H9 (cell line): ENCODE data around the gene DENND1C. TPM values are rescaled to one million over a fixed set of nuclear protein-coding genes. Genes with fewer than 3 reads are reported as not detected.

Experiments used
- DNase-seq: peaks from one replicate; pipeline ENCODE4 v3.0.0-alpha.2; 2017
- H2AFZ ChIP-seq: one replicate; pipeline ENCODE4 v1.6.1; 2013; ENCODE audit warnings: mild to moderate bottlenecking, low read length, control low read depth, moderate library complexity
- H2AK5ac ChIP-seq: 2 replicates; pipeline ENCODE4 v1.6.1; 2013; ENCODE audit warnings: low read length, control low read depth, mixed read lengths; ENCODE audit not compliant: insufficient read length
- H2BK120ac ChIP-seq: one replicate; pipeline ENCODE4 v1.6.1; 2013; ENCODE audit warnings: low read depth, mild to moderate bottlenecking, low read length, control low read depth, inconsistent platforms; ENCODE audit not compliant: poor library complexity, severe bottlenecking
- H2BK12ac ChIP-seq: 2 replicates; pipeline ENCODE4 v1.6.1; 2013; ENCODE audit warnings: low read length, control low read depth, mixed read lengths, low read depth; ENCODE audit not compliant: insufficient read length
- H2BK15ac ChIP-seq: 2 replicates; pipeline ENCODE4 v1.6.1; 2013; ENCODE audit warnings: low read depth, low read length, control low read depth
- H2BK20ac ChIP-seq: one replicate; pipeline ENCODE4 v1.6.1; 2013; ENCODE audit warnings: low read depth, mild to moderate bottlenecking, low read length, control low read depth, inconsistent platforms; ENCODE audit not compliant: poor library complexity, severe bottlenecking
- H2BK5ac ChIP-seq: 2 replicates; pipeline ENCODE4 v1.6.1; 2013; ENCODE audit warnings: low read length, control low read depth, mixed read lengths; ENCODE audit not compliant: insufficient read length
- H3K14ac ChIP-seq: 2 replicates; pipeline ENCODE4 v1.6.1; 2013; ENCODE audit warnings: low read length, control low read depth; ENCODE audit not compliant: insufficient read depth
- H3K18ac ChIP-seq: 2 replicates; pipeline ENCODE4 v1.6.1; 2013; ENCODE audit warnings: low read depth, mild to moderate bottlenecking, mixed read lengths, low read length, control low read depth; ENCODE audit not compliant: insufficient read length
- H3K23ac ChIP-seq: 2 replicates; pipeline ENCODE4 v1.6.1; 2013; ENCODE audit warnings: low read length, control low read depth, mixed read lengths, low read depth; ENCODE audit not compliant: insufficient read length
- H3K23me2 ChIP-seq: 2 replicates; pipeline ENCODE4 v1.6.1; 2013; ENCODE audit warnings: low read depth, mild to moderate bottlenecking, mixed read lengths, low read length, control low read depth; ENCODE audit not compliant: insufficient read length, poor library complexity, severe bottlenecking
- H3K27ac ChIP-seq: 2 replicates; pipeline ENCODE4 v1.5.1; 2013; ENCODE audit warnings: low read length, control low read depth, mixed read lengths, low read depth; ENCODE audit not compliant: insufficient read length
- H3K27me3 ChIP-seq: 2 replicates; pipeline ENCODE4 v1.6.1; 2013; ENCODE audit warnings: low read length, control low read depth, inconsistent platforms; ENCODE audit not compliant: insufficient read depth
- H3K4ac ChIP-seq: 2 replicates; pipeline ENCODE4 v1.6.1; 2013; ENCODE audit warnings: low read depth, mild to moderate bottlenecking, control low read depth, inconsistent platforms, low read length, moderate library complexity
- H3K4me1 ChIP-seq: 2 replicates; pipeline ENCODE4 v1.6.1; 2013; ENCODE audit warnings: low read length, control low read depth, inconsistent platforms; ENCODE audit not compliant: insufficient read depth
- H3K4me2 ChIP-seq: 2 replicates; pipeline ENCODE4 v1.6.1; 2013; ENCODE audit warnings: low read length, control low read depth, mixed read lengths; ENCODE audit not compliant: insufficient read length, insufficient read depth
- H3K56ac ChIP-seq: 2 replicates; pipeline ENCODE4 v1.6.1; 2013; ENCODE audit warnings: low read depth, mild to moderate bottlenecking, mixed read lengths, low read length, control low read depth; ENCODE audit not compliant: insufficient read length
- H3K79me1 ChIP-seq: 2 replicates; pipeline ENCODE4 v1.6.1; 2013; ENCODE audit warnings: low read depth, mild to moderate bottlenecking, moderate library complexity, low read length, control low read depth, inconsistent platforms; ENCODE audit not compliant: insufficient read depth, poor library complexity, severe bottlenecking
- H3K79me2 ChIP-seq: 2 replicates; pipeline ENCODE4 v1.6.1; 2013; ENCODE audit warnings: low read length, control low read depth, inconsistent platforms; ENCODE audit not compliant: insufficient read depth
- H3K9ac ChIP-seq: 2 replicates; pipeline ENCODE4 v1.6.1; 2013; ENCODE audit warnings: low read length, control low read depth, mixed read lengths; ENCODE audit not compliant: insufficient read length; ENCODE audit errors: extremely low read depth
- H3K9me3 ChIP-seq: one replicate; pipeline ENCODE4 v1.6.1; 2013; ENCODE audit warnings: low read depth, low read length, inconsistent platforms; ENCODE audit not compliant: control insufficient read depth
- H3T11ph ChIP-seq: one replicate; pipeline ENCODE4 v1.6.1; 2013; ENCODE audit warnings: mild to moderate bottlenecking, low read length, control low read depth, inconsistent platforms
- H4K20me1 ChIP-seq: one replicate; pipeline ENCODE4 v1.6.1; 2013; ENCODE audit not compliant: control insufficient read depth, insufficient read length, insufficient read depth
- H4K5ac ChIP-seq: 2 replicates; pipeline ENCODE4 v1.6.1; 2013; ENCODE audit warnings: low read depth, mild to moderate bottlenecking, mixed read lengths, low read length, control low read depth; ENCODE audit not compliant: insufficient read length
- H4K8ac ChIP-seq: replicated peaks from 2 replicates; pipeline ENCODE4 v1.6.1; 2013; ENCODE audit warnings: low read length, control low read depth, mixed read lengths, low read depth; ENCODE audit not compliant: insufficient read length
- H4K91ac ChIP-seq: 2 replicates; pipeline ENCODE4 v1.6.1; 2013; ENCODE audit warnings: low read depth, mild to moderate bottlenecking, moderate library complexity, mixed read lengths, low read length, control low read depth; ENCODE audit not compliant: insufficient read length
- H3K27ac Mint-ChIP-seq, 3 experiments: 2 replicates in 2 of 3; 3 replicates in 1 of 3; pipeline ENCODE4 v1.8.0; 2020 to 2021; ENCODE audit warnings: mixed read lengths in 3 of 3, mild to moderate bottlenecking in 1 of 3, moderate library complexity in 1 of 3
- H3K27me3 Mint-ChIP-seq: 2 replicates; pipeline ENCODE4 v1.8.0; 2021; ENCODE audit warnings: low read depth, mild to moderate bottlenecking, moderate library complexity, mixed read lengths
- H3K36me3 Mint-ChIP-seq, 3 experiments: 2 replicates in 2 of 3; 3 replicates in 1 of 3; pipeline ENCODE4 v1.8.0; 2020 to 2021; ENCODE audit warnings: low read depth in 3 of 3, mixed read lengths in 3 of 3; ENCODE audit not compliant: insufficient read depth in 1 of 3
- H3K4me1 Mint-ChIP-seq, 2 experiments: 2 replicates each; pipeline ENCODE4 v1.8.0; 2020; ENCODE audit warnings: mixed read lengths in 2 of 2
- H3K4me3 Mint-ChIP-seq, 2 experiments: 2 replicates in 1 of 2; 3 replicates in 1 of 2; pipeline ENCODE4 v1.8.0; 2020 to 2021; ENCODE audit warnings: mild to moderate bottlenecking in 2 of 2, mixed read lengths in 2 of 2, moderate library complexity in 1 of 2
- H3K9me3 Mint-ChIP-seq, 2 experiments: 2 replicates in 1 of 2; 3 replicates in 1 of 2; pipeline ENCODE4 v1.8.0; 2020; ENCODE audit warnings: mild to moderate bottlenecking in 2 of 2, mixed read lengths in 2 of 2, moderate library complexity in 1 of 2
- CTCF ChIP-seq: fragments of 200-600 bp; sonication (generic); conservative IDR thresholded peaks from 3 replicates; pipeline ENCODE4 v1.8.0; 2021; ENCODE audit warnings: antibody characterized with exemption, mild to moderate bottlenecking
- WGBS: extraction: QIAGEN DNeasy Blood & Tissue Kit; methylation state at CpG from one replicate; pipeline ENCODE4 v1.1.7; 2013; ENCODE audit warnings: missing lambda C conversion rate, low lambda C conversion rate, mixed read lengths; ENCODE audit not compliant: insufficient read length; ENCODE audit errors: extremely low coverage; 5-methylcytosine and 5-hydroxymethylcytosine counted together
- total RNA-seq: library from RNA; stranded (reverse); gene quantifications from 2 replicates; pipeline ENCODE4 v1.2.1, GENCODE V29; 2021

The DENND1C gene
- total RNA-seq, 1 experiment from 2014 or later = 2.4 TPM

- H3K27ac Mint-ChIP-seq = no peak overlapping the region
- Histone ChIP-seq H2AK5ac (no peak overlapping the region), H4K8ac (no peak overlapping the region), H4K91ac (no peak overlapping the region), H3K9ac (no peak overlapping the region), H3K27me3 (no peaks in the 10 kb centered on the region; the same call in 1 of the 2 replicates), H3K27ac (no peak overlapping the region), H3K4ac (no peak overlapping the region), H2BK20ac (no peak overlapping the region), H3K14ac (no peak overlapping the region), H3K23me2 (peaks cover 13% of the 10 kb centered on the region), H2AFZ (no peak overlapping the region), H3K18ac (no peak overlapping the region), H3K23ac (no peak overlapping the region), H2BK5ac (no peak overlapping the region), H4K20me1 (no peaks in the 10 kb centered on the region), H2BK15ac (no peak overlapping the region), H2BK120ac (no peak overlapping the region), H3K56ac (no peak overlapping the region), H3K4me2 (peak overlapping the region; percentile 46), H3K9me3 (no peaks in the 10 kb centered on the region), H3T11ph (no peak overlapping the region), H3K79me1 (no peaks in the 10 kb centered on the region), H3K4me1 (no peaks in the 10 kb centered on the region), H2BK12ac (no peak overlapping the region), H4K5ac (no peak overlapping the region), H3K79me2 (no peaks in the 10 kb centered on the region)
- peaks cover 10 to 11% of the 10 kb centered on the region in 2 experiments for H3K4me1 Mint-ChIP-seq
- peak; percentile 77 for DNase-seq
- WGBS = no CpG with 5 or more reads among the region's 52 CpGs
- TF ChIP-seq CTCF = no peak
- no peaks in the 10 kb centered on the region; a peak in 1 of 7 replicates for H3K36me3 Mint-ChIP-seq
- H3K27me3 Mint-ChIP-seq = peaks cover 17% of the 10 kb centered on the region
- H3K9me3 Mint-ChIP-seq = no peaks in the 10 kb centered on the region
- H3K4me3 Mint-ChIP-seq = peak overlapping the region; percentile 69 to 88
Measured at GRCh38 chr19:6475321-6476108, 6.1 kb downstream of the DENND1C start.
